Middle frontal gyrus (tissue), 1 donor: ENCODE measurements around the gene TFF3.
A peak's percentile ranks its signal among the peaks of the same experiment; 100 is the strongest.

ENCODE experiments used
- DNase-seq: peaks from one replicate; pipeline ENCODE4 v3.0.0-alpha.2; 2015; ENCODE audit warnings: low spot score; ENCODE audit errors: extremely low spot score

TFF3 gene

DNA sequence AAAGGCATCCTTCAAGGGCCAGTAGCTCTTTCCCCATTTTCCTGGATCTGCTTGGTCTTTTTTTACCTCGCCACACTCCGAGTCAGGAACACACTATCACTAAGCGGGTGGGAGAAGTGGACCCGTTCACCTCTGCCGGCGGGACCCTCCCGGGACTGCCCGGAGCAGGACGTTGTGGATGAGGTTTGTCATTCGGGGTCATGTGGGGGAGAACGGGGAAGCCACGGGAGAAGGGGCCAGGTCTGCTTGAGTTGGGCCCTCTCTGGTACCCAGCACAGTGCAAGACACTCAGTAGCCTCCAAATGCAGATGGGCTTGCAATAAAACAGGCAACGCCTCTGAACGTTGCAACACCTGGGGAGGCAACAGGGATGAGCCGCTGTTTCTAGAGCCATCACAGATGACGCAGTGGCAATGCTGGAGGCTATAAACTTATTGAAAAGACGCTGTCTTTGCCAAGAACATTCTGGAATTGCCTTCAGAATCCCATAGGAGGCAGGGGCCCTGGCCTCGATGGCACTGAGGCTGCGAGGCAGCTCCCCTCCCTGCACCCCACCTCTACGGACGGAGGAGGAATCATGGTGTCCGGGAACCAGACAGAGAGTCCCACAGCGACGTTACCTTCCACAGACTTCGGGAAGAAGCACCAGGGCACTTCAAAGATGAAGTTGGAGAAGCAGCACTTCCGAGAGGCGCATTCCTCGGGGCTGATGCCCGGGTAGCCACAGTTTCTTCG is 31.8 kb upstream of the TFF3 start:
- DNase-seq, result no peak

DNA sequence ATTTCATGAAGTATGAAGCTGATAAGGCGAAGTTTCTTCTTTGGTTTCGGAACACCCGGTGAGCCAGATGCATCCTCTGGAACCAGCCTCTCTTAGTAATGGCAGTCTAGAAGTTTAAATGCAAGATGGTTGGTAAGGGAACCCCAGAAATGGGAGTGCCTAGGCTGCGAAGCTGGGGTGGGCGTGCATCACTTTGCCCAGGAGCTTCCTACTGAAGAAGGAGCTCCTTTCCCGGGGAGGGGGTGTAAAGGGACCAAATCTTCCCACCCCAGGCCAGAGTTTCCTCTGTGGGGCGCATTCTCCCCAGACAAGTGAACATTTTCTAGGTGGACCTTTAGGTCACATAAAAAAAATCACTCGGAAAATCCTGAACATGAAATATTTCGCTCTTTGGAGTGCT is 31.2 kb upstream of the TFF3 start:
- DNase-seq, result no peak

DNA sequence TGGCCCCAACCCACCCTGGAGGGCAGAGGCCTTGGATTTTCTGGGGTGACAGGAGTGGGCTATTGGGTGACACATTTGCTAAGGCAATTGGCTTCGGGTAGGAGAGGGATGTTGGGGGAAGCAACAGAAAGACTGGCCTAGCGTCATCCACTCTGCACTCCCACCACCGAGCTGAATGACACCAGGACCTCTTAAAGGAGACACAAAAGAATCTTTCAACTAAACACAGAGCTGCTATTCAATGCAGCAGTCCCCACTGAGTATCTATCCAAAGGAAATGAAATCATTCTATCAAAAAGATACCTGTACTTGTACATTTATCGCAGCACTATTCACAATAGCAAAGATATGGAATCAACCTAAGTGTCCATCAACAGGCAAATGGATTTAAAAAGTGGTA is 29.4 kb upstream of the TFF3 start:
- DNase-seq, result no peak

DNA sequence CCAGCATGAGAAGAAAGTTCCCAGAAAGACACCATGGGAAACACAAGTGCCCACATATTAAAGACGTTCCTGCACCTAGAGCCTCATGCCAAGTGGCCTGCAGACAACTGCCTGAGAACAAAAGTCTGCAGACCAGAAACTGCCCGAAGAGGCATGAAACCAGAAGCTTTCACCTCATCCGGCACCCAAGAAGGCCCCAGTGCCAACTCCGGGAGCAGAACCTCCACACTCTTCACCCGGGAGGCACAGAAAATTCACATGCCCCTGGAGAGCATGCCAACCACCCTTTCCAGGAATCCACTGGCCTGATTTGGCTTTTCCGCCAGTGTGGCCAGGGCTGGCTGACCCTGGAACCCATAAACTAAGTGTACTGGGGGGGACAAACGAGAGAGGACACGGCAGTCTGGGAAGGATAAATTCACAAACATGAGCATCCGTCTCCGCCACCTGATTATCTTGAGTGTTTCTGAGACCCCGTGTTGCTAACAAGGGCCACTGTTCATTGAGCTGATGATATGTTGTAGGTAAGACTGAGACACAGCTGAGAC is 28.8 kb upstream of the TFF3 start:
- no peak for DNase-seq

DNA sequence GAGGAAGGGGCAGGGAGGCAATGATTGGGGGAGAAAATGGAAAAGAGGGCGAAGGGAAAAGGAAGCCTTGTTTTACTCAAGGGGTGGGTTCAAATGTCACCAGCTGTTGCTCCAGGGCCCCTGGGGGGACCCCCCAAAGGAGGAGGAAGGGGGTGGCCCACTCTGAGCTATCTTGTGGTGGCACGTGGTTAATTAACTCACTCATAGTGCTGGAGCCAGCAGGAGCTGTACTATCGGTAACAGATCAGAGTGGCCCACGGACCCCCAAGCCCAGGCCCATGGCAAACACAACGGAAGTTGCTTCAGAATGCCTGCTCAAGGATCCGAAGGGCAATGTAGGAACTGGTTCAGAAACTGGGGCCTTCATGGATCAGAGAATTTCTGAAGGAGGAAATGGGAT is 28.3 kb upstream of the TFF3 start:
- no peak for DNase-seq

DNA sequence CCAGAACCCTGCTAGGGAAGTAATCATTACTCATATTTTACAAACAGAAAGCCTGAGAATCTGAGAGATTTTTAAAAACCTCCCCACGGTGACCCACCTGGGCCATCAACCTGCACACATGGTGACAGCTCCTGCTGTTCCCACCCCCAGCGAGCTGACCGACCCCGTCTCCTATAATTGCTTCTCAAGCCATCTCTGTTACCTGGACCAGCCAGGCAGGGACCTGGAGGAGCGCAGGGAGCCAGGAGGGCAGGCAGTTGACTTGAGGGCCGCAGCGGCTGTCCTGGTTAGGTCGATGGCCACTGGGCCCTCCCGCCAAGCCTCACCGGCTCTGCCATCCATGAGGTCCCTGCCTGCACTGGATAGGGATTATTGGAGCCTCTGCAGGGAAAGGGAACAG is 27.9 kb upstream of the TFF3 start:
- no peak for DNase-seq

DNA sequence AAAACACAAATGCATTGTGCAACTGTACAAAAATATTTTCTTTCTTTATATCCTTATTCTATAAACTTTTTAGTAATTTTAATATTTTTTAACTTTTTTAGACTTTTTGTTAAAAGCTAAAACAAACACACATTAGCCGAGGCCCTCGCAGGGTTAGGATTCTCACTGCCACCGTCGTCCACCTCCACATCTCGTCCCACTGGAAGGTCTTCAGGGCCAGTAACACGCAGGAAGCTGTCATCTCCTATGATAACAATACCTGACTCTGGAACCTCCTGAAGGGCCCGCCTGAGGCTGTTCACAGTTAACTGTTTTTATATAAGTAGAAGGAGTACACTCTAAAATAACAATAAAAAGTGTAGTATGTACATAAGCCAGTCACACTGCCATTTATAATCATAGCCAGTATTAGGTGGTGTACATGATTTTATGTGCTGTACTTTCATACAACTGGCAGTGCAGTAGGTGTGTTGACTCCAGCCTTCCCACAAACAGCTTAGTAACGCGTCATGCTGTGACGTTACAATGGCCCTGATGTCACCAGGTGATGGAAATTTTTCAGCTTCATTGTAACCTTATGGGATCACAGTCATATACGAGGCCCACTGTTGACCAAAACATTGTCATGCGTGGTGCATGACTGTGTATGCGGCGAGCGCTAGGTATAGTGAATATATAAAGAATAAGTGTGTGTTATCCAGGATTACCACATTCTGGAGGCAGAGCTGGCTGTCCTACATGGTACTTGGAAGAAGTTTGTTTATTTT is 26.8 kb upstream of the TFF3 start:
- DNase-seq, result no peak

DNA sequence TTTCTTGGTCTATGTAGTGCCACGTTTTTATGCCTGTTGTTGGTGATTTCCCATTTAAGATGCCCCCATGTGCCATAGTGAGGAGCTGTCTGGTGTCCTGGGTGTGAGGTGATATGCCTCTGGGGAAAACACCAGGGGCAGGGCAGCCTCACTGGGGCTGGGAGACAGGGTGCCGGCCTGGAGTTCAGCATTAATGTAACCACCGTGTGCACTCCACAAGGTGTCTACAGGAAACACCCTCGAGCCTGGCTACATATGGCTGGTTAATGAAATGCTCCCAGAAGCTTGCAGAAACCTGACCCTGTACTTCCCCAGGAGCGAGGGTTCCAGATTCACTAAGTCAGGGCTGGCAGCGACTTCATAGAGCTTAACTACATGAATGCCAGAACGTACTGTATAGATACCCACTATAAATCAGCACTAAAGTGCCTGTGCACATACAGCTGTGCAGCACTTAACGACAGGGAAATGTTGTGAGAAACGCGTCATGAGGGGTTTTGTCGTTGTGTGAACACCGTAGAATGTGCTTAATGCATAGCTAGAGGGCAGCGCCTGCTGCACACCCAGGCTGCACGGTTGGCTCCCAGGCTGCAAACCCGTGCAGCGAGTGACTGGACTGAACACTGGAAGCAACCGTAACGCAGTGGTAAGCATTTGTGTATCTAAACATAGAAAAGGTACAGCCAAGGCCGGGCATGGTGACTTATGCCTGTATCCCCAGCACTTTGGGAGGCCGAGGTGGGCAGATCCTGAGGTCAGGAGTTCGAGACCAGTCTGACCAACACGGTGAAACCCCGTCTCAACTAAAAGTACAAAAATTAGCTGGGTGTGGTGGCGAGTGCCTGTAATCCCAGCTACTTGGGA is 25.2 kb upstream of the TFF3 start:
- DNase-seq, result no peak

DNA sequence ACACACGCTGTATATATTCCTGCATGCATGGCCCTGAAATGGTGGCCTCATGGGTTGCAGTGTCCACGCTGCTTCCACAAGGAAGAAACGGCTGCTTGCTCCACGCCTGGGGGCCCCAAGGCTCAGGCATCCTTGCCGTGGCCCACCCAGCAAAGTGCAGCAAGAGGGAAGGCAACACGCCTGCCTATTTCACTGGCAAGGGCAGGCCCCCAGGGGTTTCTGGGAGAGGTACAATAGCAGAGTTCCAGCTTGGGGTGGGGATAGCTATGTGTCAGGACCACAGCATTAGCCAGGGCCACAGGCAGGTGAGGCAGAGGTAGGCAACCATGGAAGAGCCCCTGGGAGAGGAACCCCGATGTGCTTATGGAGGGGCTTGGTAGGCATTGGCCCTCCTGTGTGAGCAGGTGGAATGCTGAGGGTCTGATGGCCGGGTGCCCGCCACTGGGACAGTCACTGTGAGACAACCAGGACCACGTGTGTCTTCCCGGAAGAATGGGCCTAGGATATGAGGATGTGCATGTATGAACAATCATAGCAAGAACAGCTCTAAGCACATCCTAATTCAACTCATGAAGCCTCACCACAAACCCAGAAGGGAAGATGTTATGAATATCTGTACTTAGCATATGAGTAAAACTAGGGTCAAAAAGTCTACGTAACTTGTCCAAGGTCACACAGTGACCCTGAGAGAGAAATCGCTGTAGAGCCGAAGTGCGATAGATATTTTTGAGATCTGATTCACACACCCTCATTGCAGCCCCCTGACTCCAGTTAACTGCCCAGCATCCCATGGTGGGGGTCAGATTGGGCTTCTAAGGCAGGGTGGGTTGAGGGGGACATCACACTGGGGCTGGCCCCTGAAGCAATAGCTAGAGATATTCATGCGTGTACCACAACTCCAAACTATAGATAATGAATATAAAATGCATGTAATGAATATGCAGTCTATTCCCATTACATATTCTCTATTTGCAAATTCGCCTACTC is 23.8 kb upstream of the TFF3 start:
- no peak for DNase-seq

DNA sequence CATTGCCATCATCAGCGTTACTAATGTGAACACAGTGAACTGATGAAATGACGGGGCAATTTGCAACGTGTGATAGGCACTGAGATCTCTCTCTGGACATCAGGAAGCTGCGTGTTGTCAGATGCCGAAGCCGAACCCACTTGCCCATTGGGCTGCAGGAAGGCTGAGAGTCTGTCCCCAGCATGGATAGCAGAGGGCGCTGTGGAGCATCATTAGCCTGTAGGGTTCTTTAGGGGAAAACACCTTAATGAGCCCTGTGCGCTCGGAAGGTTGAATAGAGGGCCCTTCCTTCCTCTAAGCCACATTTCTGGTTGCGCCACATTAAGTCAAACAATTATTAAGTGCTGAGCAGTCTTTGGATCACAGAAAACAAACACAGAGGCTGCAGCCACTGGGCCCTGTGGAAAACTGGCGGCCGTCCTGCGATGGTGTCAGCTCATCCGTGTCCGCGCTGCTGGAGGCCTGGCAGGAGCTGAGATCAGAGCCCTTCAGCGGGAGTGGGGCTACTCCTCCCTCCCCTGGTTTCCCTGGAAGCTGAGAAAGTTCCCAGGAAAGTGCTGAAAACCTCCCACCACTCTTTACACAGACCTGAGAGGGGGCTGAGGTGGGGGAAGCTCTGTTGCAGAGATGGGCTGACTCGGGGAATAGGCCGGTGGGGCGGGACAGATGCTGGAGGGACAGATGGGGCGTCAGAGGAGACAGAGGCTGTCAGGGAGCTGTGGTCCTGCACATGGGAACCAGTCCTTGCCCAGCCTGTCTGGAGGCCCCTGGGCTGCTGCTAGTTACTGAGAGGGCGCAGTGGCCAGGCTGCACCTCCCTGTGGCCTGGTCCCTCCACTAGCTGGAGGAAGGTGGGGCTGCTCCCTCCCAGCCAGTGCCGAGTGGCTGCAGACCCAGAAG is 22.9 kb upstream of the TFF3 start:
- peak; percentile 6 for DNase-seq

DNA sequence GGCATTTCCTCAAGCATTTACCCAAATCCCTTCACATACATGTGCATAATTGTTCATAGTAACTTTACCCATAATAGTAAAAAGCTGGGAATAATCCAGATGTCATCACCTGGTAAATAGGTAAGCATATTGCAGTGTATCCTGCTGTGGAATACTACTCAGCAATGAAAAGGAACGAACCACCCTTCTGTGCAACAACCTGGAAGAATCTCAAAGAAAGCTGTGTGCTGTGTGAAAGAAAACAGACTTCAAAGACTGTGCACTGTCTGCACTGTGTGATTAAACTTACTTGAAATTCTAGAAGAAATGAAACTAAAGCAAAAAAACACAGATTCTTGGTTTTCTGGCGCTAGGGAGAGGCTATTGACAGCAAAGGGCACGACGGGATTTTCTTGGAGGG is 22.1 kb upstream of the TFF3 start:
- DNase-seq, result no peak

DNA sequence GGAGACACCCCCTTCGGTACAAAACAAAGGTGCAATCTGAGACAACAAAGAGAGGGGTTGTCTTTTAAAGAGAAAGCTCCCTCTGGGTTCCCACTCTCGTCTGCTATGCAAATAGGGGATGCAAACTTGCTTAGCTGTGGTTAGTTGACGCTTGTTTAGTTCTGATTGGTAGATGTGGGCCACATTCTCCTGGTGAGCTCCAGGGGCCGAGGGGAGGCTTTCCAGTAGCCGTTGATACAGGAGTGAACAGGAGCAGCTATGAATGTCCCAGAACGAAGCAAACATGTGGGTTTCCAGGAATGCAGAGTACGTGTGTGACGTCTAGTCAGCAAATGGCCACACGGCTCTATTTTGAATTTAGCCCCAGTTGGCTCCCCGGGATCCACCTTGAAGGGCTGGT is 20.8 kb upstream of the TFF3 start:
- no peak for DNase-seq

DNA sequence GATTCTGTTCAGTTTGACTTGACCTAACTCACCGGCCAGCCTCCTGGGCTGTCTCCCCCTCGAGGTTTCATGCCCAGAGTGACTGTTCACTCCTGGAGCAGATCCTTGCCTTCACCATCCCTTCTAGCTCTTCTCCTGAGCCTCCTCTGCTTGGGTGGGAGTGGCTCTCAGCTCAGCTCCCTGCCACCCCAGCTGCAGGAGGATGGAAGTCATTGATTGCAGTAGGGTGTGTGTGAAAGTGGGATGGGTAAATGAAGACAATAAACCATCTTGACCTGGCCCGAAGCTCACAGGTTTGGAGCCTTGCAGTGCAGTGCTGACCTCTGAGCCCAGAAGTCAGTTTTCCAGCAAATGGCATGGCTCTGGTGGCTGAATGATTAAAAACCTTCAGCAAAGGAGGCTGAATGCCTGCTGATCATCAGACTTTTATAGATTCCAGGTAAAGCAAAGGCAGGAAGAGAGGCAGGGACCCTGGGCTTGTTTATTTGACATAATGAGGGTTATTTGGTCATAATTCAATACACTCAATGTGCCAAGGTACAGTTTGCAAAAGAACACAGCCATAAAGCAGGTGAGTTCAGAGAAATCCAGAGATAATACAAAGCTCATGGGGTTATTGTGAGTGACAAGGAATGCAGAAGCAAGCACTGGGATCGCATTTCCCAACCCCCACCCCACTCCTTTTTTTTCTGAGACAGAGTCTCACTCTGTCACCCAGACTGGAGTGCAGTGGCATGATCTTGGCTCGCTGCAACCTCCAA is 17.5 kb upstream of the TFF3 start:
- DNase-seq, result no peak

DNA sequence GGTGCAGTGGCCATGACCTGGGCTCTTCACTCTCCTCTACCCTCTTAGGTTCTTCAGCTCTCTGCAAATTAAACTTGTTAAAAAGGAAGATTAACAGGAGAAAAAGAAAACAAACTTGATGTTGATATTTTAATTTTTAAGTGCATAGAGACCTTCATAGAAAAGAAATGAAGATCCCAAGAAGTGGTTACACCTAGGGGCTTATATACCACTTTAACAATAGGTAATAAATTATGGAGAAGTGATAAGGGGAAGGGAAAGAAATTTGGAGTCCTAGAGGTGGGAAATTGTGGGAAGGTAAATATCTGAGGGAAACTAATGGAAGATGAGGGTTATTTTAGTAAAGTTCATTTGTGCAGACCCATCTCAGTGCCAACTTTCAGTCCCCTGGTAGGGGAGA is 16.5 kb upstream of the TFF3 start:
- no peak for DNase-seq

DNA sequence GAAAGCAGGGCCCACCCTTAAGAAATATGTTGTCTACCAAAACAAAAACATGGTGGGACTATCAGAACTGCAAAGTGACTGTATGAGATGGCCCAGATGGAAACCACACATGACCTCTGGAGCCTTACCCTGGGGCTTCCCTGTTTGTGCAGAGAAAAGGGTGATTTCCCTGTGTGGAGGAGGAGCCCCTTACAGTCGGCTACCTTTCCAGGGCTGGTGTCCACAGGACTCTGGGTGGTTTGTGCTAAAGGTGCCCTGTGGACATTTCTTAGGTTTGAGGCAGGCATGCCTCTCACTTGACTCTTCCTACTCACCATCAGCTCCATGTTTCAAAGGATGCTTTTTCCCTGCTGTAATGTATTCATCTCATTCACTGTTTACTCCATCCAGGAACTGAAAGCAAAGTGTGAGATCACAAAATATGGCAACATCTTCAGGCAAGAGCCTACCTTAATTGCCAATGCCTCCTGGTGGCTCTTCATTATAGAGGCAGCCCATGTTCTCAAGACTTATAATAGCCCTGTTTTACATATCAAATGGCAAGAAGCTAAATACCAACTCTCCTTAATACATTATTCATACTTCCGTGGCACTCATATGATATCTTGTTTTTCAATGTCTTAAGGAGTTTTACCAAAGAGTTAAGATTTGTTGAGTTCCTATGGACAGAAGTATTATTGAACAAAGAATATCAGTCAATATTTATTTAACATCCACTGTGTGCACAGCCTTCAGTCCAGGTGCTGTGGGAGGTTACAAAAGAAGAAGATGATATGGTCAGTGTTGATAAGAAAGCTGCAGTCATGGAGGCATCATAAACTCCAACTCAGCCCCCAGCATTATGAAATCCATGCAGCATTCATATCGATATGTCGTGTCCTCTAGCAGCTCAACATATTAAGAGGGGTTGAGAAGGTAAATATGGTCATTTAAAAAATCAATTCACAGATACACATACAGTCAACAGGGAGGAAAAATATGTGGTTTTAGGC is 15.5 kb upstream of the TFF3 start:
- DNase-seq, result no peak

DNA sequence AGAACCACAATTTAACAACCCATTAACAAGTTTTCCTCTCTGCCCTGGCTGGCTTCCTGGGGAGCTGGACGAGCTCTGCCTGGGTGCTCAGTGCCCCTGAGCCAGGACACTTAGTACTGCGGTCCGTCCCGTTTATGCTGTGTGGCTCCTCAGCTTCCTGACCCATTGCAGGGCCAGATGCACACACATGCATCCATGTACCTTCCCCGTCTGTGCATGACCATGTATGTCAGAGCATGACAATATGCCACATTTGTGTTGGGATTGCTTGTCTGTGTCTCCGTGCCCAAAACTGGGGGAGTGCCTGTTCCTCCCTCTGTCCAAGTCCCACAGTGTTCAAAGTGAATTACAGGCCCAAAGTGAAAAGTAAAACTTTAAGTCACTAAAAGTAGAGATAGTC is 9.7 kb upstream of the TFF3 start:
- no peak for DNase-seq

DNA sequence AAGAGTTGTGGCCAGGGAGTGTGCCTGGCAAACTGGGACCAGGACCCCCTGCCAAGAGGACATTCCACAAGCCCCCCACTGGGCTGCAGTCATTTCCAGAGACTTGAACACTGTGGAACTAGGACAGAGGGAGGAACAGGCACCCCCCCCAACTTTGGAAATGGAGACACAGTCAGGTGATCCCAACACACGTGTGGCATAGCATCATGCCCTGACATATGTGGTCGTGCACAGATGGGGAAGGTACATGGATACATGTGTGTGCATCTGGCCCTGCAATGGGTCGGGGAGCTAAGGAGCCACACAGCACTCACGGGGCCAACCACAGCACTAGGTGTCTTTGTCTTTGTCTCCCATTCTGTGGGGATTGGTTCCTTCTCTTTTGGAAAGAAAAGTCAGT is 6.6 kb upstream of the TFF3 start:
- DNase-seq, result no peak

DNA sequence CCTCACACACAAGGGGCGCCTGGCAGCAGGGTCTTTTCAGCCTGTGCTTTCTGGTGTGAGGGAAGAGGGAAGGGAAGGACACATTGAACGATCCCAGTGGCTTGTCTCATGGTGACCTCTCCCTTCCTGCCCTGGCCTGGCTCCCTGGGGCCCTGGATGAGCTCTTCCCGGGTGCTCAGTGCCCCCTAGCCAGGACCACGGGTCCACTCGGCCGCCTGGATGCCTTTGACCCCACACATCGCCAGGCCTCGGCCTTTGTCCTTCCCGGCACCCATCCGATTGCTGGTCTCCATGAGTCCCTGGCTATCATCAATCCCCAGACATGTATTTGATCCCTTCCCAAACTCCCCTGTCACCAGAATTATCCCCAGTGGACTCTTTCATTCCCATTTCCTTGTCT is 6.0 kb upstream of the TFF3 start:
- DNase-seq, result no peak
